SKM-1 (cell line): ENCODE results near the gene PRR30.

Experiments
- DNase-seq: peaks from one replicate; lab custom pipeline; 2025; ENCODE audit not compliant: unreplicated experiment; lab: John Stamatoyannopoulos, UW

Gene PRR30

GRCh38 chr2:27155069-27155520, 15.9 kb upstream of the PRR30 start:
- DNase-seq, result no peak

GRCh38 chr2:27154488-27154887, 15.3 kb upstream of the PRR30 start:
- no peak for DNase-seq

GRCh38 chr2:27152796-27153464, 13.7 kb upstream of the PRR30 start:
- no peak for DNase-seq

GRCh38 chr2:27152102-27152795, 13.0 kb upstream of the PRR30 start:
- no peak for DNase-seq

- no peak for DNase-seq
Observed at GRCh38 chr2:27150639-27151230, 11.5 kb upstream of the PRR30 start.

GRCh38 chr2:27149570-27150405, 10.6 kb upstream of the PRR30 start:
- DNase-seq, result no peak

- DNase-seq, result no peak
Observed at GRCh38 chr2:27148801-27149439, 9.7 kb upstream of the PRR30 start, which contains the start of gene TCF23. TCF23 (plus strand) TSS chr2:27149004; CDS start chr2:27149134, 130 bp downstream.

GRCh38 chr2:27147935-27148334, 8.7 kb upstream of the PRR30 start:
- DNase-seq, result no peak

- DNase-seq, result no peak
Observed at GRCh38 chr2:27145682-27146081, 6.5 kb upstream of the PRR30 start.

GRCh38 chr2:27143285-27143684, 4.1 kb upstream of the PRR30 start:
- DNase-seq, result no peak

GRCh38 chr2:27138111-27138510, 1.1 kb downstream of the PRR30 start:
- no peak for DNase-seq

GRCh38 chr2:27137322-27137935, 1.8 kb downstream of the PRR30 start:
- DNase-seq, result no peak

- DNase-seq, result no peak
Observed at GRCh38 chr2:27136751-27137150, 2.5 kb downstream of the PRR30 start.

- DNase-seq, result no peak
Observed at GRCh38 chr2:27135478-27135955, 3.7 kb downstream of the PRR30 start.

- DNase-seq, result no peak
Observed at GRCh38 chr2:27134781-27135477, 4.3 kb downstream of the PRR30 start.

GRCh38 chr2:27133905-27134780, 5.1 kb downstream of the PRR30 start, which contains the start of gene PREB:
PREB (minus strand) TSS chr2:27134636; CDS start chr2:27134421, 215 bp downstream.
- DNase-seq, result peak; percentile 89

- no peak for DNase-seq
Observed at GRCh38 chr2:27133195-27133875, 5.9 kb downstream of the PRR30 start.

GRCh38 chr2:27131429-27131828, 7.8 kb downstream of the PRR30 start:
- DNase-seq, result no peak
